Keratinocyte (primary cell): ENCODE data around the gene STN1.

Experiments used
- EZH2 ChIP-seq: IDR thresholded peaks from one replicate; pipeline ENCODE4 v1.6.1; 2012; ENCODE audit warnings: inconsistent platforms, mild to moderate bottlenecking, low read length, moderate library complexity
- TF ChIP-seq, protein P1 (sequence below), 3 experiments: IDR thresholded peaks in 1 of 3; conservative IDR thresholded peaks in 1 of 3; optimal IDR thresholded peaks in 1 of 3; 2 replicates in 2 of 3; 3 replicates in 1 of 3; pipeline versions ENCODE3 to v1.5.1; 2011; ENCODE audit warnings: low read length in 3 of 3, mild to moderate bottlenecking in 3 of 3, moderate library complexity in 2 of 3, control low read depth in 1 of 3, inconsistent platforms in 1 of 3; ENCODE audit not compliant: insufficient read depth in 2 of 3; ENCODE audit errors: extremely low read depth in 1 of 3

DNA sequence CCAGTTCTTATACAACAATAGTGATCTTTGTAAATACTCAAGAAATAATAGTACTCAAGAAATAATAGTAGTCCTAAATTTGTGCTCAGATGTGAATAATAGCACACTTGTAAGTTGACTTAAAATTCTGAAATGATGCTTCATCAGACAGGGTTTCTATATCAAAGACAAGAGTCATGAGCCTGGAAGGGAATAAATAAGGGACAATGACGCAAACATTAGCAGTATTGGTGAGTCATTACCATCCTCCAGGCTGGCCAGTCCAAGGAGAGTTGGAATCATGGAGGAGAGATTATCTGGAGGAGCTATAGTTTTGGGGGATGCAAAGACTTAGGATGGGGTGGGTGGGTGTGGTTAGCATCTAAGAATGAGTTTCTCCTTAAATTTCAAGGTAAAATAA lies 56.5 kb downstream of the STN1 start:
- TF ChIP-seq EZH2: no peak
- TF ChIP-seq, protein P1, sequence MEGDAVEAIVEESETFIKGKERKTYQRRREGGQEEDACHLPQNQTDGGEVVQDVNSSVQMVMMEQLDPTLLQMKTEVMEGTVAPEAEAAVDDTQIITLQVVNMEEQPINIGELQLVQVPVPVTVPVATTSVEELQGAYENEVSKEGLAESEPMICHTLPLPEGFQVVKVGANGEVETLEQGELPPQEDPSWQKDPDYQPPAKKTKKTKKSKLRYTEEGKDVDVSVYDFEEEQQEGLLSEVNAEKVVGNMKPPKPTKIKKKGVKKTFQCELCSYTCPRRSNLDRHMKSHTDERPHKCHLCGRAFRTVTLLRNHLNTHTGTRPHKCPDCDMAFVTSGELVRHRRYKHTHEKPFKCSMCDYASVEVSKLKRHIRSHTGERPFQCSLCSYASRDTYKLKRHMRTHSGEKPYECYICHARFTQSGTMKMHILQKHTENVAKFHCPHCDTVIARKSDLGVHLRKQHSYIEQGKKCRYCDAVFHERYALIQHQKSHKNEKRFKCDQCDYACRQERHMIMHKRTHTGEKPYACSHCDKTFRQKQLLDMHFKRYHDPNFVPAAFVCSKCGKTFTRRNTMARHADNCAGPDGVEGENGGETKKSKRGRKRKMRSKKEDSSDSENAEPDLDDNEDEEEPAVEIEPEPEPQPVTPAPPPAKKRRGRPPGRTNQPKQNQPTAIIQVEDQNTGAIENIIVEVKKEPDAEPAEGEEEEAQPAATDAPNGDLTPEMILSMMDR (optimal IDR thresholded peaks at IDR 0.05 in 1 of 3, IDR thresholded peaks at IDR 0.05 in 1 of 3, conservative IDR thresholded peaks at IDR 0.05 in 1 of 3; ENCODE audit: extremely low read depth in 1 of 3, insufficient read depth in 2 of 3, low read length in 3 of 3): no peak
